ENCODE measurements around the gene MCRIP2. TPM values are rescaled to one million over a fixed set of nuclear protein-coding genes. Genes with fewer than 3 reads are reported as not detected.
"Not testable (repeated sequence)": the region's sequence is repeated elsewhere in the genome, so short reads cannot be mapped to it uniquely, and the experiment has no call there.

The MCRIP2 gene, protein sequence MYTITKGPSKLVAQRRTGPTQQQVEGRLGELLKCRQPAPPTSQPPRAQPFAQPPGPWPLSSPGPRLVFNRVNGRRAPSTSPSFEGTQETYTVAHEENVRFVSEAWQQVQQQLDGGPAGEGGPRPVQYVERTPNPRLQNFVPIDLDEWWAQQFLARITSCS
- total RNA-seq (2014; rRNA removed; shearing (Covaris generic)): 3.3 and 4.6 TPM in 2 replicates

GRCh38 chr16:641326-642188 is at the start of gene MCRIP2:
Gene MCRIP2 (plus strand): TSS chr16:641828. CDS start chr16:641992, 164 bp downstream.
- Histone ChIP-seq H3K27ac (no peak within 1 kb of the TSS), H3K27me3 (0 out of 2 replicates have a peak, but pooled peaks cover 5% of the 10 kb centered on the region), H3K4me1 (0 out of 2 replicates have a peak, but pooled peaks cover 4% of the 10 kb centered on the region), H3K4me3 (peak within 1 kb of the TSS; percentile 64), H3K36me3 (no peaks in the 10 kb centered on the region), H3K9me3 (replicated peaks) (no peaks in the 10 kb centered on the region)
- DNase-seq: peak; percentile 77 to 78

GRCh38 chr16:591892-592517 is 49.6 kb upstream of the MCRIP2 start:
- Histone ChIP-seq H3K36me3 (no peaks in the 10 kb centered on the region), H3K27ac (no peak overlapping the region), H3K4me1 (no peaks in the 10 kb centered on the region), H3K9me3 (replicated peaks) (no peaks in the 10 kb centered on the region), H3K27me3 (no peaks in the 10 kb centered on the region), H3K4me3 (no peak overlapping the region)
- DNase-seq: no peak

DNA sequence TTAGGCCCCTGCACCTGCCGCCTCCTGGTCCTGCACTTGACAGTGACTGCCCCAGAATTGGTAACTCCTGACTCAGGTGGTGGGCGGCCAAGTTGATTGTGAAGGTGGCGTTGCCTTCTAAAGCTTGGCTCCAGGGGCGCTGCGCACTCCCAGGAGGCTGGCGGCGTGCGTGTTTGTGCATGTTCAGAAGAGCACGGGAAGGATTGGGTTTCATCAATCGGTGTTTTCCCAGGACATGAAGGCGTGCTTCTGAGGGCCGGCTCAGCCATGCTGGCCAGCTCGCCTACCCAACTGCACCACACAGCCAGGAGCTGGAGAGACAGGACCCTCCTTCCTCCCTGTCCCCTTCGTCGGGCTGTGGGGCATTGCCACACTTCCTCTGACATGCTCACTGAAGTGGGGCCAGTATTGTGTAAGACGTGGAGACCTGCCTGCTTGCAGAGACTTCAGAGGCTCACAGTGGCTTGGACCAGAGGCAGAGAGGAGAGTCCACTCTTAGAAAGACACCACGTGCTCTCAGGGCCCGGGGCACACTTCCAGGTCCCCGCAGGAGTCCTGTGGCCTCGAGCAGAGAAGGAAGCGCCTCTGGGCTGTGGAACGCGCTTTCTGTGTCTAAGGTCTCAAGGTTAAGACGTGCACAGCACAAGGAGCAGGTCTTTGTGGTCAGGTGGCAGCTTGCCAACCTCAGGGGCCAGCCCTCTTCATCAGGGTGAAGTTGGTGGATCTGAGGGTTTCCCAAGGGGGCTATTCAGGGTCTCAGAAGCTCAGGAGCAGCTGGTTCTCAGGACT is 48.9 kb upstream of the MCRIP2 start:
- H3K4me1 ChIP-seq: no peaks in the 10 kb centered on the region
- H3K4me3 ChIP-seq: no peak overlapping the region
- H3K36me3 ChIP-seq: no peaks in the 10 kb centered on the region
- H3K27ac ChIP-seq: no peak overlapping the region
- DNase-seq: no peak
- no peaks in the 10 kb centered on the region for H3K27me3 ChIP-seq
- H3K9me3 ChIP-seq (replicated peaks): no peaks in the 10 kb centered on the region

GRCh38 chr16:593406-593805 is 48.2 kb upstream of the MCRIP2 start:
- no peaks in the 10 kb centered on the region for H3K4me1 ChIP-seq
- H3K9me3 ChIP-seq (replicated peaks): no peaks in the 10 kb centered on the region
- no peak overlapping the region for H3K27ac ChIP-seq
- H3K4me3 ChIP-seq: no peak overlapping the region
- no peak for DNase-seq
- H3K27me3 ChIP-seq: no peaks in the 10 kb centered on the region
- no peaks in the 10 kb centered on the region for H3K36me3 ChIP-seq

DNA sequence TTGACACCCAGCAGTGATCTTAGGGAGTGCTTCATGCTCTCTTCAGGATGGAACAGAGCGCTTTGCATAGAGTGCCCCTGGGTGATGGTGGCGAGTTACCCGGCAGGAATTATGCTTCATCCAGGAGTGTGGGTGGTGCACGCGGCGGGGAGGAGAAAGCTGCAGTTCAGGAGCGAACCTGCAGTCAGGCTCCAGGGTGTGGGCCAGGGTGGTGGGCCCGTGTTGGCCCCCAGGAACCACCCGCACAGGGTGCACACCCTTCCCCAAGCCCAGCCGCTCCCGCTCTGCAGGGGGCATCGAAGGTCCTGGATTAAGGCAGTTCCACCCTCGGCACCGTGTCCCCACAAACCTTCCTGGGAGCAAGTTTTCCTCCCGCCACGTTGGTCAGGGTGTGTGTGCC is 47.8 kb upstream of the MCRIP2 start:
- DNase-seq: no peak
- Histone ChIP-seq H3K9me3 (replicated peaks) (no peaks in the 10 kb centered on the region), H3K36me3 (no peaks in the 10 kb centered on the region), H3K27ac (no peak overlapping the region), H3K4me1 (no peaks in the 10 kb centered on the region), H3K27me3 (no peaks in the 10 kb centered on the region), H3K4me3 (no peak overlapping the region)

DNA sequence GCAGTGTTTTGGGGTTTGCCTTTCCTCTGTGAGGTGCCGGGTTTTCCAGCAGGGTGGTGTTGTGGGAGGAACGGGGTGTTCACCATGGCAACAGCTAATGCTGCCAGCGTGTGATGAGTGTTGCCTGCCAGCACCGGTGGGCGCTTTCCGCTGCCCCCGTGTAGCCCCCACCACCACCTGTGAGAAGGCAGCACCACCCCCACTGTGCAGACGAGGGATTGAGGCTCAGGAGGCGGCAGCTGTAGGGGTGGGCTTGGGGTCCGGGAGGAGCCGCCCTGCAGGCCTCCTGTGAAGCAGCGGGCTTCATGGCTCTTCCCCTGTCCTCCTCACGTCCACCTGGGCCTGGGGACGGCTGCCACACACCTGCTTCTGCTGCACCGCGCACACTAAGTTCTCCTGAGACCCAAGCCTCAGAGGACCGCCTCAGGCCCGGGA is 46.5 kb upstream of the MCRIP2 start:
- DNase-seq: no peak
- Histone ChIP-seq H3K27ac (no peak overlapping the region), H3K9me3 (replicated peaks) (no peaks in the 10 kb centered on the region), H3K27me3 (no peaks in the 10 kb centered on the region), H3K36me3 (no peaks in the 10 kb centered on the region), H3K4me1 (no peaks in the 10 kb centered on the region), H3K4me3 (no peak overlapping the region)

- Histone ChIP-seq H3K4me3 (no peak overlapping the region), H3K4me1 (no peaks in the 10 kb centered on the region), H3K9me3 (replicated peaks) (no peaks in the 10 kb centered on the region), H3K27ac (no peak overlapping the region), H3K36me3 (no peaks in the 10 kb centered on the region), H3K27me3 (no peaks in the 10 kb centered on the region)
- DNase-seq: no peak
Measured at GRCh38 chr16:595942-596735, 45.5 kb upstream of the MCRIP2 start.

GRCh38 chr16:596736-597060 is 44.9 kb upstream of the MCRIP2 start:
- no peak for DNase-seq
- no peak overlapping the region for H3K4me3 ChIP-seq
- no peaks in the 10 kb centered on the region for H3K4me1 ChIP-seq
- no peaks in the 10 kb centered on the region for H3K27me3 ChIP-seq
- H3K27ac ChIP-seq: no peak overlapping the region
- no peaks in the 10 kb centered on the region for H3K36me3 ChIP-seq
- no peaks in the 10 kb centered on the region for H3K9me3 ChIP-seq (replicated peaks)

GRCh38 chr16:597655-598054 is 44.0 kb upstream of the MCRIP2 start:
- H3K36me3 ChIP-seq; H3K4me3 ChIP-seq; H3K4me1 ChIP-seq; H3K27ac ChIP-seq; DNase-seq; H3K27me3 ChIP-seq; H3K9me3 ChIP-seq (replicated peaks): not testable (repeated sequence)

GRCh38 chr16:598823-599739 is 42.5 kb upstream of the MCRIP2 start:
- Histone ChIP-seq H3K27ac (no peak overlapping the region), H3K4me3 (no peak overlapping the region), H3K4me1 (no peaks in the 10 kb centered on the region), H3K36me3 (no peaks in the 10 kb centered on the region), H3K9me3 (replicated peaks) (no peaks in the 10 kb centered on the region), H3K27me3 (no peaks in the 10 kb centered on the region)
- no peak for DNase-seq

DNA sequence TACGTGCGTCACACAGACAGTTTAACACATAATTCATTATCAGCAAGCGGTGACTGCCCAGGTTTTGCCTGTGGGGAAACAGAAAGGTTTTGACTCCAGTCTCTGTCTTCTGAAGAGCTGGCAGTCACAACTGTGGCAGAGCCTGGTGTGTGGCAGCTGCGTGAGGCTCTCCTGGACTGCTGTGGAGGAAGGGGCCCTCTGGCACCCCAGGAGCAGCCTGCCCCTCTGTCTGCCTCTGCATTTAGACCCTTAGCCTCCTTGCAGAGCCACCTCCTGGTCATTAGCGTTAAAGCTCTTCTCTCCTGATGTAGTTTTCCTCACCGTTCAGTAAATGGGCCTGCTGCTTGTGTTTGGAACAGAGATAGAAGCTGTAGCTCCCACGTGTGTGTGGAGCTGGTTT is 40.8 kb upstream of the MCRIP2 start:
- Histone ChIP-seq H3K27me3 (no peaks in the 10 kb centered on the region), H3K4me1 (no peaks in the 10 kb centered on the region), H3K4me3 (no peak overlapping the region), H3K9me3 (replicated peaks) (no peaks in the 10 kb centered on the region; the same call in 1 of the 2 replicates), H3K36me3 (no peaks in the 10 kb centered on the region), H3K27ac (no peak overlapping the region)
- no peak for DNase-seq

GRCh38 chr16:603933-604332 is 37.7 kb upstream of the MCRIP2 start:
- Histone ChIP-seq H3K36me3 (no peaks in the 10 kb centered on the region), H3K27me3 (no peaks in the 10 kb centered on the region), H3K9me3 (replicated peaks) (no peaks in the 10 kb centered on the region; the same call in 1 of the 2 replicates), H3K4me3 (no peak overlapping the region), H3K4me1 (no peaks in the 10 kb centered on the region), H3K27ac (no peak overlapping the region)
- no peak for DNase-seq

DNA sequence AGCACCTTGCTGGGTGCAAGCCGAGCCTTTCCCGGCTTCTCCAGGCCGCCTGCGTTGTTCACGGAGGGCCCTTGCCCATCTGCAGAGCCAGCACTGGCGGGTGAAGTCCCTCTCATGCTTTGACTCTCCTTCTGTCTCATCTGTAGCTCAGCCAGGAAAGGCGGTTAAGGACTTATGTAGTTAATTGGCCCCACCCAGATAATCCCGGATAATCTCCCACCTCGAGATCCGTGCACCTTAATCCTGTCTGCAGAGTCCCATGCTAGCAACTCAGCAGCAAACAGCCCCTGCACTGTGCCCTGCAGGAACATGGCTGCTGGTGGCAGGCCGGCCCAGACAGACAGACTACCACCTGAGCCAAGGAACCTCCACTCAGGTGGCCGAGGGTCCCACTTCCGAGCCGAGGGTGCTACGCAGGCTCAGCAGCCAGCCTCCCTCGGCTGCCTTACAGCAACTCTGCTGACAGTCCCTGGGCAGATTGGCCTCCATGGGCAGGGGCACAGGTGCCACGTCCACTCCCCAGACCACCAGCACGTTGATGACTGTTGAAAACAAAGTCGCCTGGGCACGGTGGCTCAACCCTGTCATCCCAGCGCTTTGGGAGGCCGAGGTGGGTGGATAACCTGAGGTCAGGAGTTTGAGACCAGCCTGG is 34.8 kb upstream of the MCRIP2 start:
- Histone ChIP-seq H3K27me3 (no peaks in the 10 kb centered on the region), H3K27ac (no peak overlapping the region), H3K4me3 (no peak overlapping the region), H3K36me3 (no peaks in the 10 kb centered on the region), H3K9me3 (replicated peaks) (no peaks in the 10 kb centered on the region; the same call in 1 of the 2 replicates), H3K4me1 (no peaks in the 10 kb centered on the region)
- no peak for DNase-seq
